RWPE1 (cell line): ENCODE data around the gene MATN4.

Experiments
- CTCF ChIA-PET: fragments of 350-600 bp; sonication (Branson Sonifier 250); formaldehyde crosslinking; extraction: SDS; loops from one replicate; lab custom pipeline; 2021; lab: Yijun Ruan, JAX
- POLR2A ChIA-PET: fragments of 400-600 bp; formaldehyde crosslinking; extraction: SDS; loops from one replicate; lab custom pipeline; 2020; ENCODE audit warnings: antibody characterized with exemption; ENCODE audit not compliant: low non-redundant PET; lab: Yijun Ruan, JAX
- DNase-seq: peaks from one replicate; pipeline ENCODE4 v3.0.0; 2012; ENCODE audit warnings: low spot score
- H3K27ac ChIP-seq: fragments of 450-650 bp; 2 replicates; pipeline ENCODE4 v1.5.1; 2017
- CTCF ChIP-seq: fragments of 450-650 bp; conservative IDR thresholded peaks from 2 replicates; pipeline ENCODE4 v1.5.1; 2017; ENCODE audit warnings: low read depth, mild to moderate bottlenecking

Gene MATN4

GRCh38 chr20:45263556-45264266 lies 44.4 kb downstream of the MATN4 start:
- ChIA-PET CTCF (interaction anchor here (0.7 to 1.0 kb wide), 2 partner anchors 9 to 17 kb away, joined by 4 to 5 read pairs; no protein-coding TSS in a partner anchor), POLR2A (no interaction called here)
- H3K27ac ChIP-seq: no peak overlapping the region
- DNase-seq: no peak
- no peak for TF ChIP-seq CTCF

GRCh38 chr20:45258664-45259063 lies 49.4 kb downstream of the MATN4 start:
- H3K27ac ChIP-seq: no peak overlapping the region
- ChIA-PET POLR2A (interaction anchor here (0.6 kb wide), 1 partner anchor 17 kb away, joined by 3 read pairs; no protein-coding TSS in a partner anchor), CTCF (interaction anchor here (0.6 to 1.0 kb wide), 2 partner anchors 35 to 80 kb away, joined by 3 read pairs; no protein-coding TSS in a partner anchor)
- TF ChIP-seq CTCF: no peak
- no peak for DNase-seq

GRCh38 chr20:45258259-45258658 lies 49.8 kb downstream of the MATN4 start:
- no peak overlapping the region for H3K27ac ChIP-seq
- POLR2A ChIA-PET: no interaction called here
- TF ChIP-seq CTCF: no peak
- DNase-seq: no peak
- CTCF ChIA-PET: interaction anchor here (1.0 kb wide), 1 partner anchor 35 kb away, joined by 3 read pairs; no protein-coding TSS in a partner anchor

- CTCF ChIA-PET: interaction anchor here (1.0 to 2.0 kb wide), 2 partner anchors 33 to 36 kb away, joined by 3 to 10 read pairs; no protein-coding TSS in a partner anchor
- no peak for TF ChIP-seq CTCF
- POLR2A ChIA-PET: no interaction called here
These were observed 50.4 kb downstream of the MATN4 start for GRCh38 chr20:45257711-45258110.

GRCh38 chr20:45257161-45257560 lies 50.9 kb downstream of the MATN4 start:
- no peak for TF ChIP-seq CTCF
- ChIA-PET CTCF (interaction anchor here (0.6 to 2.0 kb wide), 4 partner anchors 11 to 54 kb away, joined by 3 to 10 read pairs (median 4); no protein-coding TSS in a partner anchor), POLR2A (no interaction called here)
- H3K27ac ChIP-seq: no peak overlapping the region
- DNase-seq: no peak

More at GRCh38 chr20:45257711-45258110, 50.4 kb downstream of the MATN4 start:
- H3K27ac ChIP-seq: no peak overlapping the region
- DNase-seq: no peak

- DNase-seq: peak; percentile 92
- peak within 1 kb of the TSS; percentile 95 for H3K27ac ChIP-seq
- no peak for TF ChIP-seq CTCF
- CTCF ChIA-PET: interaction anchor here (0.5 to 3.7 kb wide), 12 partner anchors 9 to 1200 kb away, joined by 3 to 17 read pairs (median 4); no protein-coding TSS in a partner anchor
- POLR2A ChIA-PET: interaction anchor here (0.6 kb wide), 1 partner anchor 110 kb away, joined by 3 read pairs; no protein-coding TSS in a partner anchor
These were observed 53.5 kb downstream of the MATN4 start, which contains the start of gene SLPI for GRCh38 chr20:45254383-45255262. TSS of gene SLPI (minus strand) at chr20:45254564. CDS start at chr20:45254543, 21 bp downstream.
